ENCODE data around the gene ABCE1. TPM values are rescaled to one million over a fixed set of nuclear protein-coding genes. Genes with fewer than 3 reads are reported as not detected.

The ABCE1 gene
- total RNA-seq, 1 donor from 2014 or later = 45.6 TPM

DNA sequence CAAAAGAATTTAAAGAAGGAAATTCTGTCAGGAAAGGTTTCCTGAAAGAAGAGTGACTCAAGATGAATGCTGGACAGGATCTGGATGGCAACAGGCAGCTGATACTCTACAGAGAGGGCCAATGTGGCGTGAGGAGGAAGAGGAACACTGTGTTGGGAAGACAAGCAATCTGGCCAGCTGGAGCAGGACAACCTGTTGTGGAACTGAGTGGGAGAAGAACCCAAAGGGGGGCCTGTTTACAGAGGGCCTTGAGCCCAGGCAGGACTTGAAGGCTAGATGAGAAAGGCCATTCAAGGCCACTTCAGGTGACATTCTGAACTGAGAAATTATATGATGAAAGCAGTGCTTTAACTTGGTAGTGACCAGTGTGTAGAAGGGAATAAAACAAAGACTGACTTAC lies 73.8 kb downstream of the ABCE1 start:
- H3K4me1 Mint-ChIP-seq (ENCODE audit: unreplicated experiment) = peaks cover 28% of the 10 kb centered on the region
- no peaks in the 10 kb centered on the region for H3K9me3 Mint-ChIP-seq (ENCODE audit: unreplicated experiment)
- H3K4me3 Mint-ChIP-seq (ENCODE audit: unreplicated experiment) = no peak overlapping the region
- peak overlapping the region; percentile 4 for H3K27ac Mint-ChIP-seq (ENCODE audit: unreplicated experiment)
- no peak for DNase-seq (ENCODE audit: extremely low spot score, unreplicated experiment)
- H3K27me3 Mint-ChIP-seq (ENCODE audit: unreplicated experiment) = no peaks in the 10 kb centered on the region
- TF ChIP-seq, protein P1, sequence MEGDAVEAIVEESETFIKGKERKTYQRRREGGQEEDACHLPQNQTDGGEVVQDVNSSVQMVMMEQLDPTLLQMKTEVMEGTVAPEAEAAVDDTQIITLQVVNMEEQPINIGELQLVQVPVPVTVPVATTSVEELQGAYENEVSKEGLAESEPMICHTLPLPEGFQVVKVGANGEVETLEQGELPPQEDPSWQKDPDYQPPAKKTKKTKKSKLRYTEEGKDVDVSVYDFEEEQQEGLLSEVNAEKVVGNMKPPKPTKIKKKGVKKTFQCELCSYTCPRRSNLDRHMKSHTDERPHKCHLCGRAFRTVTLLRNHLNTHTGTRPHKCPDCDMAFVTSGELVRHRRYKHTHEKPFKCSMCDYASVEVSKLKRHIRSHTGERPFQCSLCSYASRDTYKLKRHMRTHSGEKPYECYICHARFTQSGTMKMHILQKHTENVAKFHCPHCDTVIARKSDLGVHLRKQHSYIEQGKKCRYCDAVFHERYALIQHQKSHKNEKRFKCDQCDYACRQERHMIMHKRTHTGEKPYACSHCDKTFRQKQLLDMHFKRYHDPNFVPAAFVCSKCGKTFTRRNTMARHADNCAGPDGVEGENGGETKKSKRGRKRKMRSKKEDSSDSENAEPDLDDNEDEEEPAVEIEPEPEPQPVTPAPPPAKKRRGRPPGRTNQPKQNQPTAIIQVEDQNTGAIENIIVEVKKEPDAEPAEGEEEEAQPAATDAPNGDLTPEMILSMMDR (IDR thresholded peaks at IDR 0.05) = no peak
- H3K36me3 Mint-ChIP-seq (ENCODE audit: unreplicated experiment) = peaks cover 37% of the 10 kb centered on the region

DNA sequence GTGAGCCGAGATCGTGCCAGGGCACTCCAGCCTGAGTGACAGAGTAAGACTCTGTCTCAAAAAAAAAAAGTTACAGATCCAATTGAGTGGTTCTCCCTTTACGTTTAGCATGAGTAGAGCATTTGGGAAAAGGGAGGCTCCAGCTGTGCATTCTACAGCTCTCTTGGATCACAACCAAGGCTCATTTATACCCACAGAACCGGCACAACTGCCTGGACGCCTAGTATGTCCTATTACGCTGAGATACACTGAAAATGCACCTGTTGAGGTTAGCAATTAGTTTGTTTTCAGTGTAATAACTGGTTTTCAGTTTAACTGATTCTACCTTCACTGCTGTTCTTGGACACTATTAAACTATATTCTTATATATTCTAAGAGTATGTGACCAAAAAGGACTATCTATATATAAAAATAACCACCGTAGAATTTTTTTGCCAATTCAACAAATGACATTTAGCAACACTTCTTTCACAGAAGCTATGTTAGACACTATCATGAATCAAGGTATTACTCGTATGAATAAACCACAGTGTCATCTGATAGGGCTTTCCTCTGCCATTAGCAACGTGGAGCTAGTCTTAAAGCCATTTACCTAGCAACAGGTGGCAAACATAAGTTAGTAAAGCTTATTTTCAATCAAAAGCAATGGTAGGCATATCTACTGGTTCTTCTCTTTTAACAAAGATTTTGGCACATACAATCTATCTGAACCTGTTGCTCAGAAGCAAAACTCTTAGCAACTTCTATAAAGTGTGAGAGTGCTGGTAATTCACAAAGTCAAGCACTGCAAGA lies 78.7 kb downstream of the ABCE1 start:
- Mint-ChIP-seq H3K27me3 (ENCODE audit: unreplicated experiment) (no peaks in the 10 kb centered on the region), H3K4me3 (ENCODE audit: unreplicated experiment) (peak overlapping the region; percentile 94), H3K36me3 (ENCODE audit: unreplicated experiment) (peaks cover 13% of the 10 kb centered on the region), H3K4me1 (ENCODE audit: unreplicated experiment) (peaks cover 52% of the 10 kb centered on the region), H3K27ac (ENCODE audit: unreplicated experiment) (peak overlapping the region; percentile 96), H3K9me3 (ENCODE audit: unreplicated experiment) (no peaks in the 10 kb centered on the region)
- DNase-seq (ENCODE audit: extremely low spot score, unreplicated experiment) = no peak
- TF ChIP-seq, protein P1 (IDR thresholded peaks at IDR 0.05) = no peak

- H3K36me3 Mint-ChIP-seq (ENCODE audit: unreplicated experiment) = peaks cover 13% of the 10 kb centered on the region
- DNase-seq (ENCODE audit: extremely low spot score, unreplicated experiment) = no peak
- peaks cover 52% of the 10 kb centered on the region for H3K4me1 Mint-ChIP-seq (ENCODE audit: unreplicated experiment)
- H3K27me3 Mint-ChIP-seq (ENCODE audit: unreplicated experiment) = no peaks in the 10 kb centered on the region
- TF ChIP-seq, protein P1 (IDR thresholded peaks at IDR 0.05) = no peak
- H3K4me3 Mint-ChIP-seq (ENCODE audit: unreplicated experiment) = peak overlapping the region; percentile 94
- no peaks in the 10 kb centered on the region for H3K9me3 Mint-ChIP-seq (ENCODE audit: unreplicated experiment)
- H3K27ac Mint-ChIP-seq (ENCODE audit: unreplicated experiment) = peak overlapping the region; percentile 96
These were observed 79.4 kb downstream of the ABCE1 start for GRCh38 chr4:145177511-145177905.

DNA sequence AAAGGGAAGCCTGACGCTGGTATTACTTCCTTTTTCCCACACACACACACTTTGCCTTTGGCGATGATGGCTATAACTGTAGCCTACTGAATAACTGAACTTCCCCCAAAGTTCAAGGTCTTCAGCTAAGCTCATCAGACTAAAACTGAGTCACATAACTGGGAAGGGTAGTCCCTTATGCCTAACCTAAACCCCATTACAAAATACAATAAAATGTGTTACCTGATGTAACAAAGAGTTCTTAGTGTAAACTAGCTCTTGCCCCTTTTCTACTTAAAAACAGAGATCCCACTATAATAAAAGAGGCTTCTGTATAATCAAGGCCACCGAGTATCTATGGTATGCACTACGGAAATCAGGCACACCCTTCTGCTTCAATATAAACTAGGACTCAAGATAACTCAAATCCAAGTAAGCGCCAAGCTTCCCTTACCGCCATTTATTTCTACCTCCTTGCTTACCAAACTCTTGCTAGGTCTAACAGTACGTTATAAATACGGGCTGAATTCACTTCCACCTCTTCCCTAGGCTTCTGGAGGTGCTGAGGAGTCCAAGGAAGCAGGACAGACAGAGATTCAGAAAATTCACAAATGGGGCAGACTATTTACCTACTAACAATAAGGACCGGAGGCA lies 79.9 kb downstream of the ABCE1 start:
- no peak for DNase-seq (ENCODE audit: extremely low spot score, unreplicated experiment)
- TF ChIP-seq, protein P1 (IDR thresholded peaks at IDR 0.05) = no peak

DNA sequence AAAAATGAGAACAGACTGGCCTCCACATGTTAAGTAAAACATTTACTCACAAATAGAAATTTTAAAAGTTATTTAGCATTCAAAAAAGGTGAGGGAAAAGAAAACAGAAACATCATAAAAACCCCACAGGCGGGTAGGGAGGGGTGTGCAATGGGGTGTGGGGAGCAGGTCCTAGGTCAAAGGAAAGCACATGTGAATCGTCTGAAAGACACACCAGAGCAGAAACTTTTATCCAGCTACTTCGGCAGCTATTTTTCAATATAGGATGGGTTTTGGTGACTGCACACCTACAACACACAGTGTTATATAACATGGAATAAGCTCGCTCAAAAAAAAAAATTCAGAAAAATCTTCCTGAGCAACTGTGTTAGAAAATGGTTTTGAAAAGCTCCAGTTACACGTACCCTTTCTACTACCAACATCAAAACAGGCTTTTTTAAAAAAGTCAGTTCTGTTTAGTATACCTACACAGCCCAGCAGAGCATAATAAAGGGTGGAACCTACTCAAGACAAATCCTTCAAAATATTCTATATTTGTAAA lies 80.7 kb downstream of the ABCE1 start:
- Mint-ChIP-seq H3K9me3 (ENCODE audit: unreplicated experiment) (no peaks in the 10 kb centered on the region), H3K27me3 (ENCODE audit: unreplicated experiment) (no peaks in the 10 kb centered on the region), H3K4me1 (ENCODE audit: unreplicated experiment) (peaks cover 45% of the 10 kb centered on the region), H3K36me3 (ENCODE audit: unreplicated experiment) (peaks cover 9% of the 10 kb centered on the region), H3K27ac (ENCODE audit: unreplicated experiment) (peak overlapping the region; percentile 96), H3K4me3 (ENCODE audit: unreplicated experiment) (peak overlapping the region; percentile 94)
- no peak for DNase-seq (ENCODE audit: extremely low spot score, unreplicated experiment)
- TF ChIP-seq, protein P1 (IDR thresholded peaks at IDR 0.05) = no peak

More for the DNA sequence above, 79.9 kb downstream of the ABCE1 start:
- no peaks in the 10 kb centered on the region for H3K27me3 Mint-ChIP-seq (ENCODE audit: unreplicated experiment)
- no peaks in the 10 kb centered on the region for H3K9me3 Mint-ChIP-seq (ENCODE audit: unreplicated experiment)
- H3K27ac Mint-ChIP-seq (ENCODE audit: unreplicated experiment) = peak overlapping the region; percentile 96
- peaks cover 13% of the 10 kb centered on the region for H3K36me3 Mint-ChIP-seq (ENCODE audit: unreplicated experiment)
- H3K4me3 Mint-ChIP-seq (ENCODE audit: unreplicated experiment) = peak overlapping the region; percentile 94
- peaks cover 48% of the 10 kb centered on the region for H3K4me1 Mint-ChIP-seq (ENCODE audit: unreplicated experiment)

Data from osteocyte (in vitro differentiated cells).